ENCODE results near the gene ARMC3. TPM values are rescaled to one million over a fixed set of nuclear protein-coding genes. Genes with fewer than 3 reads are reported as not detected.

ARMC3 gene
- total RNA-seq, 1 experiment from 2014 or later, result not detected

DNA sequence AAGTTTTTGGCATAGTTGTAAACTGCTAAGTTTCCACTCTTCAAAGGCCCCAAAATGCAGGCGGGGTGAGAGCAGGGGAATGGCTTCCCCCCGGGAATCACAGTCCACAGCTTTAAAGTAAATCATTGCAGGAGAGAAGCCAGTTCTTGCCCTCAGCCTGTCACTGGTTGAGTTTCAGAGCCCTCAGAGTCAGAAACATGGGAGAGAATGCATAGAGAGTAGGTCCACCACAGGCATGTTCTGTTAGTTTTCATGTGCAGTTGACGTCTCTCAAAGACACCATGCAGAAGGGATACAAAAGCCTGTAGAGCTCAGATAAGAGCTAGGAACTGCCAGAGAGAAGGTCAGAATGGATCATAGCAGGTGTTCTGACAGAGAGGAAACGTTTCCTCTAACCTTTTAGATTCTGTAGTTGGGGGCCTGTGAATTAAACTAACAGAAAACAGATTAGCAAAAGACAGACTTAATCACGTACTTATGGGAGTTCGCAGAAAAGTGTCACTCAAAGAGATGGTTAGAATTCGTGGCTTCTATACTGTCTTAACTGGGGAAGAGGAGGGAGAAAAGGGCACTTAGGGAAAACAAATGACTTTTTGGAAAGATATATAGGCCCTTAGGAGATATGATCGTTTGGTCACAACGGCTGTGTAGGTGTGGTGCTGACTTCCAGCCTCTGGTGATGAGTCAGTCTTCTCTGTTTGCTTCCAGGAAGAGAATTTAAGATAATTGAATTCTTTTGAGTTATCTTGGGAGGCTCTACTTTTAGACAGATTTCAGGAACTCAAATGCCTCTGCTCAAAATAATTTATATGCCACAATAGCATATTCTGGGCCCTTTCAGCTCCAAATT lies 119.6 kb downstream of the ARMC3 start:
- no peak overlapping the region for H3K27ac ChIP-seq (ENCODE audit: low read depth, low read length, poor library complexity, severe bottlenecking)
- H3K9me3 ChIP-seq (ENCODE audit: low read depth, low read length, poor library complexity, severe bottlenecking), result no peaks in the 10 kb centered on the region
- no peaks in the 10 kb centered on the region for H3K36me3 ChIP-seq (ENCODE audit: insufficient read depth, low read length, poor library complexity, severe bottlenecking)
- TF ChIP-seq CTCF (conservative IDR thresholded peaks at IDR 0.05; ENCODE audit: low read depth, low read length), result no peak
- no peak for TF ChIP-seq EZH2 (IDR thresholded peaks at IDR 0.05; ENCODE audit: borderline replicate concordance, low read depth, low read length, poor library complexity, severe bottlenecking)
- ChIA-PET CTCF (no interaction called here), POLR2A (ENCODE audit: low non-redundant PET) (no interaction called here)
- BruUV-seq (replicated peaks), result no TSS peak
- H3K27me3 ChIP-seq (replicated peaks; ENCODE audit: insufficient read depth, low read depth, low read length, poor library complexity), result no peaks in the 10 kb centered on the region
- H3K4me1 ChIP-seq (ENCODE audit: insufficient read depth, low read length, poor library complexity, severe bottlenecking), result peaks cover 3% of the 10 kb centered on the region
- no peak overlapping the region for H3K4me3 ChIP-seq (ENCODE audit: low read depth, low read length, poor library complexity, severe bottlenecking)
- no peak for DNase-seq (ENCODE audit: low spot score)
- intact Hi-C loops (cut with micrococcal nuclease; ENCODE audit: unreplicated experiment), result no loop called here

DNA sequence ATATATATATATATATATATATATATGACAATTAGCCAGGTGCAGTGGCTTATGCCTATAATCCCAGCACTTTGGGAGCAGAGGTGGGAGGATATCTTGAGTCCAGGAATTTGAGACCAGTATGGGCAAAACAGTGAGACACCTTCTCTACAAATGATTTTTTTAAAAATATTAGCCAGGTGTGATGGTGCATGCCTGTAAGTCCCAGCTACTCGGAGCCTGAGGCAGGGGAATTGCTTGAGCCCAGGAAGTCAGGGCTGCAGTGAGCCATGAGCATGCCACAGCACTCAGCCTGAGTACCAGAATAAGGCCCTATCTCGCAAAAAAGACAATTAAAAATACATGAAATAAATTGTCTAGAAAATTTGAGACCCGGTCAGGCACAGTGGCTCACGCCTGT lies 120.3 kb downstream of the ARMC3 start:
- Histone ChIP-seq H3K9me3 (ENCODE audit: low read depth, low read length, poor library complexity, severe bottlenecking) (no peaks in the 10 kb centered on the region), H3K4me3 (ENCODE audit: low read depth, low read length, poor library complexity, severe bottlenecking) (no peak overlapping the region), H3K36me3 (ENCODE audit: insufficient read depth, low read length, poor library complexity, severe bottlenecking) (no peaks in the 10 kb centered on the region), H3K27me3 (replicated peaks; ENCODE audit: insufficient read depth, low read depth, low read length, poor library complexity) (no peaks in the 10 kb centered on the region), H3K4me1 (ENCODE audit: insufficient read depth, low read length, poor library complexity, severe bottlenecking) (peaks cover 10% of the 10 kb centered on the region), H3K27ac (ENCODE audit: low read depth, low read length, poor library complexity, severe bottlenecking) (no peak overlapping the region)
- TF ChIP-seq CTCF (conservative IDR thresholded peaks at IDR 0.05; ENCODE audit: low read depth, low read length), result no peak
- no peak for TF ChIP-seq EZH2 (IDR thresholded peaks at IDR 0.05; ENCODE audit: borderline replicate concordance, low read depth, low read length, poor library complexity, severe bottlenecking)
- no peak for DNase-seq (ENCODE audit: low spot score)
- BruUV-seq (replicated peaks), result no TSS peak
- intact Hi-C loops (cut with micrococcal nuclease; ENCODE audit: unreplicated experiment), result no loop called here
- CTCF ChIA-PET, result no interaction called here
- POLR2A ChIA-PET (ENCODE audit: low non-redundant PET), result no interaction called here

DNA sequence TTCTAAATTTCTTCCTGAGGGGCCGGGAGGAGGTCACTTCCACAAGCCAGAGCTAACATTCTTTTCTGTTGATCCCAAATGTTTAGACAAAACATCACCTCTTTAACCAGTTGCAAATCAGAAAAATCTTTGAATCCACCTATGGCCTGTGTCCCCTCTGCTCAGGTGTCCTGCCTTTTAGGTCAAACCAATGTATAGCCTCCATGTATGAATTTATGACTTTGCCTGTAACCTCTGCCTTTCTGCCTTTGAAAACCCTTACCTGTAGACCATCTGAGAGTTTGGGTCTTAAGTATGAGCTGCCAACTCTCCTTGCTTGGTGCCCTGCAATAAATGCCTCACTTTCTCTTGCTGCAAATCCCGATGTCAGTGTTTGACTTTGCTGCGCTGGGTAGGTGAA lies 123.4 kb downstream of the ARMC3 start:
- Histone ChIP-seq H3K27ac (ENCODE audit: low read depth, low read length, poor library complexity, severe bottlenecking) (no peak overlapping the region), H3K4me3 (ENCODE audit: low read depth, low read length, poor library complexity, severe bottlenecking) (no peak overlapping the region), H3K9me3 (ENCODE audit: low read depth, low read length, poor library complexity, severe bottlenecking) (no peaks in the 10 kb centered on the region), H3K4me1 (ENCODE audit: insufficient read depth, low read length, poor library complexity, severe bottlenecking) (peaks cover 32% of the 10 kb centered on the region), H3K36me3 (ENCODE audit: insufficient read depth, low read length, poor library complexity, severe bottlenecking) (no peaks in the 10 kb centered on the region), H3K27me3 (replicated peaks; ENCODE audit: insufficient read depth, low read depth, low read length, poor library complexity) (no peaks in the 10 kb centered on the region)
- ChIA-PET POLR2A (ENCODE audit: low non-redundant PET) (no interaction called here), CTCF (no interaction called here)
- DNase-seq (ENCODE audit: low spot score), result no peak
- TF ChIP-seq EZH2 (IDR thresholded peaks at IDR 0.05; ENCODE audit: borderline replicate concordance, low read depth, low read length, poor library complexity, severe bottlenecking) (no peak), CTCF (conservative IDR thresholded peaks at IDR 0.05; ENCODE audit: low read depth, low read length) (no peak)
- BruUV-seq (replicated peaks), result no TSS peak
- intact Hi-C loops (cut with micrococcal nuclease; ENCODE audit: unreplicated experiment), result no loop called here

Data from A673 (cell line).